ENCODE results near the gene KCNQ1.
A peak's percentile ranks its signal among the peaks of the same experiment; 100 is the strongest.

Gene KCNQ1

GRCh38 chr11:2700415-2701211 is 255.8 kb downstream of the KCNQ1 start:
- intact Hi-C loops (cut with micrococcal nuclease), result no loop called here
- peak overlapping the region; percentile 84 for H3K27ac Mint-ChIP-seq
- H3K4me1 Mint-ChIP-seq (ENCODE audit: low read depth), result peaks cover 12% of the 10 kb centered on the region
- H3K9me3 Mint-ChIP-seq, result no peaks in the 10 kb centered on the region
- H3K36me3 Mint-ChIP-seq (ENCODE audit: low read depth), result peaks cover 61% of the 10 kb centered on the region
- peak overlapping the region; percentile 83 for H3K4me3 Mint-ChIP-seq
- H3K27me3 Mint-ChIP-seq, result peaks cover 2% of the 10 kb centered on the region

- H3K4me1 Mint-ChIP-seq (ENCODE audit: low read depth), result peaks cover 12% of the 10 kb centered on the region
- intact Hi-C loops (cut with micrococcal nuclease), result no loop called here
- peak overlapping the region; percentile 84 for H3K27ac Mint-ChIP-seq
- H3K36me3 Mint-ChIP-seq (ENCODE audit: low read depth), result peaks cover 58% of the 10 kb centered on the region
- peaks cover 2% of the 10 kb centered on the region for H3K27me3 Mint-ChIP-seq
- no peak overlapping the region for H3K4me3 Mint-ChIP-seq
- no peaks in the 10 kb centered on the region for H3K9me3 Mint-ChIP-seq
Observed at GRCh38 chr11:2701230-2701629, 256.4 kb downstream of the KCNQ1 start.

GRCh38 chr11:2701898-2702434 is 257.2 kb downstream of the KCNQ1 start:
- peaks cover 51% of the 10 kb centered on the region for H3K36me3 Mint-ChIP-seq (ENCODE audit: low read depth)
- H3K27me3 Mint-ChIP-seq, result peaks cover 2% of the 10 kb centered on the region
- no peaks in the 10 kb centered on the region for H3K9me3 Mint-ChIP-seq
- H3K4me1 Mint-ChIP-seq (ENCODE audit: low read depth), result peaks cover 12% of the 10 kb centered on the region
- intact Hi-C loops (cut with micrococcal nuclease), result no loop called here
- H3K4me3 Mint-ChIP-seq, result no peak overlapping the region
- H3K27ac Mint-ChIP-seq, result no peak overlapping the region

GRCh38 chr11:2702771-2703362 is 258.1 kb downstream of the KCNQ1 start:
- H3K4me3 Mint-ChIP-seq, result no peak overlapping the region
- no peaks in the 10 kb centered on the region for H3K9me3 Mint-ChIP-seq
- peaks cover 12% of the 10 kb centered on the region for H3K4me1 Mint-ChIP-seq (ENCODE audit: low read depth)
- peaks cover 2% of the 10 kb centered on the region for H3K27me3 Mint-ChIP-seq
- H3K27ac Mint-ChIP-seq, result no peak overlapping the region
- intact Hi-C loops (cut with micrococcal nuclease), result no loop called here
- peaks cover 51% of the 10 kb centered on the region for H3K36me3 Mint-ChIP-seq (ENCODE audit: low read depth)

GRCh38 chr11:2703363-2704141 is 258.7 kb downstream of the KCNQ1 start:
- Mint-ChIP-seq H3K4me1 (ENCODE audit: low read depth) (peaks cover 7% of the 10 kb centered on the region), H3K4me3 (no peak overlapping the region), H3K9me3 (no peaks in the 10 kb centered on the region), H3K27me3 (peaks cover under 1% of the 10 kb centered on the region), H3K27ac (no peak overlapping the region), H3K36me3 (ENCODE audit: low read depth) (peaks cover 45% of the 10 kb centered on the region)
- intact Hi-C loops (cut with micrococcal nuclease), result no loop called here

- Mint-ChIP-seq H3K27ac (no peak overlapping the region), H3K9me3 (no peaks in the 10 kb centered on the region), H3K4me3 (no peak overlapping the region), H3K27me3 (no peaks in the 10 kb centered on the region), H3K4me1 (ENCODE audit: low read depth) (no peaks in the 10 kb centered on the region), H3K36me3 (ENCODE audit: low read depth) (peaks cover 37% of the 10 kb centered on the region)
- intact Hi-C loops (cut with micrococcal nuclease), result no loop called here
Observed at GRCh38 chr11:2704356-2704755, 259.5 kb downstream of the KCNQ1 start.

GRCh38 chr11:2704896-2705606 is 260.2 kb downstream of the KCNQ1 start:
- peaks cover 30% of the 10 kb centered on the region for H3K36me3 Mint-ChIP-seq (ENCODE audit: low read depth)
- intact Hi-C loops (cut with micrococcal nuclease), result no loop called here

GRCh38 chr11:2706321-2706720 is 261.5 kb downstream of the KCNQ1 start:
- no peak overlapping the region for H3K4me3 Mint-ChIP-seq
- intact Hi-C loops (cut with micrococcal nuclease), result no loop called here

More at GRCh38 chr11:2704896-2705606, 260.2 kb downstream of the KCNQ1 start:
- H3K4me1 Mint-ChIP-seq (ENCODE audit: low read depth), result no peaks in the 10 kb centered on the region
- no peak overlapping the region for H3K4me3 Mint-ChIP-seq
- no peak overlapping the region for H3K27ac Mint-ChIP-seq
- no peaks in the 10 kb centered on the region for H3K27me3 Mint-ChIP-seq
- no peaks in the 10 kb centered on the region for H3K9me3 Mint-ChIP-seq

GRCh38 chr11:2707736-2708135 is 262.9 kb downstream of the KCNQ1 start:
- Mint-ChIP-seq H3K4me3 (no peak overlapping the region), H3K9me3 (no peaks in the 10 kb centered on the region), H3K4me1 (ENCODE audit: low read depth) (peaks cover 4% of the 10 kb centered on the region), H3K27ac (no peak overlapping the region), H3K36me3 (ENCODE audit: low read depth) (peaks cover 24% of the 10 kb centered on the region), H3K27me3 (no peaks in the 10 kb centered on the region)
- intact Hi-C loops (cut with micrococcal nuclease), result no loop called here

More at GRCh38 chr11:2706321-2706720, 261.5 kb downstream of the KCNQ1 start:
- Mint-ChIP-seq H3K4me1 (ENCODE audit: low read depth) (no peaks in the 10 kb centered on the region), H3K27me3 (no peaks in the 10 kb centered on the region), H3K9me3 (no peaks in the 10 kb centered on the region), H3K27ac (no peak overlapping the region), H3K36me3 (ENCODE audit: low read depth) (peaks cover 21% of the 10 kb centered on the region)

GRCh38 chr11:2708151-2708581 is 263.4 kb downstream of the KCNQ1 start:
- intact Hi-C loops (cut with micrococcal nuclease), result no loop called here
- peaks cover 28% of the 10 kb centered on the region for H3K36me3 Mint-ChIP-seq (ENCODE audit: low read depth)
- peaks cover 6% of the 10 kb centered on the region for H3K4me1 Mint-ChIP-seq (ENCODE audit: low read depth)
- no peaks in the 10 kb centered on the region for H3K9me3 Mint-ChIP-seq
- no peak overlapping the region for H3K4me3 Mint-ChIP-seq
- no peak overlapping the region for H3K27ac Mint-ChIP-seq
- no peaks in the 10 kb centered on the region for H3K27me3 Mint-ChIP-seq

- Mint-ChIP-seq H3K27ac (no peak overlapping the region), H3K27me3 (no peaks in the 10 kb centered on the region), H3K4me1 (ENCODE audit: low read depth) (peaks cover 6% of the 10 kb centered on the region), H3K4me3 (no peak overlapping the region), H3K36me3 (ENCODE audit: low read depth) (peaks cover 34% of the 10 kb centered on the region), H3K9me3 (no peaks in the 10 kb centered on the region)
- intact Hi-C loops (cut with micrococcal nuclease), result no loop called here
Observed at GRCh38 chr11:2708757-2709281, 264.0 kb downstream of the KCNQ1 start.

GRCh38 chr11:2709429-2709828 is 264.6 kb downstream of the KCNQ1 start:
- H3K27me3 Mint-ChIP-seq, result no peaks in the 10 kb centered on the region
- intact Hi-C loops (cut with micrococcal nuclease), result no loop called here
- H3K36me3 Mint-ChIP-seq (ENCODE audit: low read depth), result peaks cover 34% of the 10 kb centered on the region
- no peak overlapping the region for H3K4me3 Mint-ChIP-seq
- no peaks in the 10 kb centered on the region for H3K9me3 Mint-ChIP-seq
- H3K27ac Mint-ChIP-seq, result no peak overlapping the region
- peaks cover 6% of the 10 kb centered on the region for H3K4me1 Mint-ChIP-seq (ENCODE audit: low read depth)

- peaks cover 41% of the 10 kb centered on the region for H3K36me3 Mint-ChIP-seq (ENCODE audit: low read depth)
- intact Hi-C loops (cut with micrococcal nuclease), result no loop called here
- peaks cover 6% of the 10 kb centered on the region for H3K4me1 Mint-ChIP-seq (ENCODE audit: low read depth)
- H3K9me3 Mint-ChIP-seq, result no peaks in the 10 kb centered on the region
- H3K4me3 Mint-ChIP-seq, result no peak overlapping the region
- no peaks in the 10 kb centered on the region for H3K27me3 Mint-ChIP-seq
- H3K27ac Mint-ChIP-seq, result no peak overlapping the region
Observed at GRCh38 chr11:2711161-2711560, 266.4 kb downstream of the KCNQ1 start.
